ENCODE measurements around the gene DNAJB6.

The DNAJB6 gene

GRCh38 chr7:157410831-157411556 is 74.2 kb downstream of the DNAJB6 start:
- no peak for DNase-seq

GRCh38 chr7:157411580-157411979 is 74.8 kb downstream of the DNAJB6 start:
- DNase-seq, result no peak

- DNase-seq, result no peak
Observed at GRCh38 chr7:157412021-157412443, 75.2 kb downstream of the DNAJB6 start.

- DNase-seq, result no peak
Observed at GRCh38 chr7:157412491-157413180, 75.8 kb downstream of the DNAJB6 start.

GRCh38 chr7:157413881-157414701 is 77.3 kb downstream of the DNAJB6 start:
- DNase-seq, result no peak

GRCh38 chr7:157414702-157415096 is 77.9 kb downstream of the DNAJB6 start:
- no peak for DNase-seq

GRCh38 chr7:157415486-157415885 is 78.7 kb downstream of the DNAJB6 start:
- DNase-seq, result no peak

- no peak for DNase-seq
Observed at GRCh38 chr7:157416011-157416410, 79.2 kb downstream of the DNAJB6 start.

- no peak for DNase-seq
Observed at GRCh38 chr7:157418204-157419034, 81.6 kb downstream of the DNAJB6 start.

GRCh38 chr7:157419035-157419293 is 82.2 kb downstream of the DNAJB6 start:
- no peak for DNase-seq

GRCh38 chr7:157422279-157422678 is 85.5 kb downstream of the DNAJB6 start:
- no peak for DNase-seq

GRCh38 chr7:157423348-157423747 is 86.5 kb downstream of the DNAJB6 start:
- no peak for DNase-seq

GRCh38 chr7:157423886-157424565 is 87.2 kb downstream of the DNAJB6 start:
- no peak for DNase-seq

GRCh38 chr7:157425137-157425731 is 88.4 kb downstream of the DNAJB6 start:
- DNase-seq, result no peak

- no peak for DNase-seq
Observed at GRCh38 chr7:157425761-157426160, 89.0 kb downstream of the DNAJB6 start.

GRCh38 chr7:157426463-157427301 is 89.9 kb downstream of the DNAJB6 start:
- no peak for DNase-seq

- DNase-seq, result no peak
Observed at GRCh38 chr7:157427811-157428553, 91.2 kb downstream of the DNAJB6 start.

- DNase-seq, result no peak
Observed at GRCh38 chr7:157428554-157428945, 91.7 kb downstream of the DNAJB6 start.

GRCh38 chr7:157429001-157429679 is 92.3 kb downstream of the DNAJB6 start:
- no peak for DNase-seq
